GM23338 (cell line): Measurements from ENCODE around the gene SMIM41. TPM values are rescaled to one million over a fixed set of nuclear protein-coding genes. Genes with fewer than 3 reads are reported as not detected.
A peak's percentile ranks its signal among the peaks of the same experiment; 100 is the strongest.

ENCODE experiments used
- ATAC-seq: fragments of 200-7000 bp; cut with Tn5 transposase; 3 replicates; pipeline ENCODE4 v1.9.1; 2020
- DNase-seq: peaks from one replicate; pipeline ENCODE4 v3.0.0-alpha.2; 2015; ENCODE audit warnings: low spot score
- H2AFZ ChIP-seq: fragments of 200-600 bp; sonication (generic); 2 replicates; pipeline ENCODE4 v1.8.0; 2016; ENCODE audit warnings: antibody characterized with exemption, mild to moderate bottlenecking, moderate library complexity
- H3F3A ChIP-seq: fragments of 200-600 bp; sonication (generic); replicated peaks from 2 replicates; pipeline ENCODE4 v1.8.0; 2017; ENCODE audit warnings: antibody characterized with exemption, mixed run types, low read depth
- H3K27ac ChIP-seq: fragments of 200-600 bp; sonication (generic); 2 replicates; pipeline ENCODE4 v1.6.1; 2016; ENCODE audit warnings: low read depth
- H3K27me3 ChIP-seq: fragments of 200-600 bp; sonication (generic); 2 replicates; pipeline ENCODE4 v1.8.0; 2016; ENCODE audit warnings: mild to moderate bottlenecking, mixed run types, moderate library complexity; ENCODE audit not compliant: insufficient read depth
- H3K36me3 ChIP-seq: fragments of 200-600 bp; sonication (generic); 2 replicates; pipeline ENCODE4 v1.8.0; 2016; ENCODE audit warnings: mild to moderate bottlenecking; ENCODE audit not compliant: insufficient read depth
- H3K4me1 ChIP-seq: fragments of 200-600 bp; sonication (generic); 2 replicates; pipeline ENCODE4 v1.8.0; 2016; ENCODE audit warnings: mild to moderate bottlenecking, moderate library complexity; ENCODE audit not compliant: insufficient read depth
- H3K4me2 ChIP-seq: fragments of 200-600 bp; sonication (generic); 2 replicates; pipeline ENCODE4 v1.7.1; 2017; ENCODE audit warnings: mixed run types
- H3K4me3 ChIP-seq: fragments of 200-600 bp; sonication (generic); 2 replicates; pipeline ENCODE4 v1.6.1; 2016; ENCODE audit warnings: mixed run types
- H3K79me2 ChIP-seq: fragments of 200-600 bp; sonication (generic); replicated peaks from 2 replicates; pipeline ENCODE4 v1.8.0; 2017; ENCODE audit warnings: mild to moderate bottlenecking; ENCODE audit not compliant: insufficient read depth
- H3K9me2 ChIP-seq: fragments of 200-600 bp; sonication (generic); 2 replicates; pipeline ENCODE4 v1.8.0; 2017; ENCODE audit not compliant: insufficient read depth
- H4K20me1 ChIP-seq: fragments of 200-600 bp; sonication (generic); replicated peaks from 2 replicates; pipeline ENCODE4 v1.8.0; 2017; ENCODE audit warnings: mild to moderate bottlenecking; ENCODE audit not compliant: insufficient read depth
- H3K27ac Mint-ChIP-seq: 2 replicates; pipeline ENCODE4 v1.8.0; 2020; ENCODE audit warnings: inconsistent platforms, mild to moderate bottlenecking, moderate library complexity, mixed read lengths
- H3K27me3 Mint-ChIP-seq: 3 replicates; pipeline ENCODE4 v1.8.0; 2022; ENCODE audit warnings: low read depth, mild to moderate bottlenecking, moderate library complexity, mixed read lengths, inconsistent platforms; ENCODE audit not compliant: insufficient read depth, poor library complexity
- H3K36me3 Mint-ChIP-seq: 3 replicates; pipeline ENCODE4 v1.8.0; 2021; ENCODE audit warnings: low read depth, mild to moderate bottlenecking, inconsistent platforms, moderate library complexity, mixed read lengths
- H3K4me1 Mint-ChIP-seq: 3 replicates; pipeline ENCODE4 v1.8.0; 2020; ENCODE audit warnings: mild to moderate bottlenecking, inconsistent platforms, mixed read lengths
- H3K4me3 Mint-ChIP-seq: 3 replicates; pipeline ENCODE4 v1.8.0; 2021; ENCODE audit warnings: moderate library complexity, mild to moderate bottlenecking, inconsistent platforms, mixed read lengths
- H3K9me3 Mint-ChIP-seq: 3 replicates; pipeline ENCODE4 v1.8.0; 2020; ENCODE audit warnings: moderate library complexity, mild to moderate bottlenecking, inconsistent platforms, mixed read lengths
- CREB1 ChIP-seq: fragments of 250-450 bp; sonication (Bioruptor Pico); IDR thresholded peaks from 2 replicates; pipeline ENCODE4 v1.5.0; 2020; ENCODE audit warnings: low read depth, mild to moderate bottlenecking, moderate library complexity
- EZH2phosphoT487 ChIP-seq: fragments of 200-600 bp; sonication (generic); IDR thresholded peaks from one replicate; pipeline ENCODE4 v1.8.1; 2018; ENCODE audit warnings: antibody characterized with exemption; ENCODE audit not compliant: unreplicated experiment
- JUNB ChIP-seq: IDR thresholded peaks from one replicate; pipeline ENCODE4 v1.6.1; 2016; ENCODE audit warnings: antibody characterized with exemption; ENCODE audit not compliant: unreplicated experiment
- NANOG ChIP-seq: IDR thresholded peaks from 2 replicates; pipeline ENCODE4 v1.6.1; 2016; ENCODE audit warnings: antibody characterized with exemption, borderline replicate concordance
- STAT1 ChIP-seq: IDR thresholded peaks from one replicate; pipeline ENCODE4 v1.6.1; 2016; ENCODE audit warnings: antibody characterized with exemption; ENCODE audit not compliant: unreplicated experiment
- ZNF114 ChIP-seq: fragments of 250-450 bp; sonication (Bioruptor Pico); IDR thresholded peaks from 2 replicates; pipeline ENCODE4 v1.5.0; 2020; ENCODE audit warnings: mild to moderate bottlenecking, moderate library complexity
- polyA plus RNA-seq: library from polyadenylated mRNA; unstranded; fragments of >200 nt; fragmentation: Nextera tagmentation; extraction: Ambion mirVana; gene quantifications from 2 replicates; pipeline ENCODE4 v1.2.1, GENCODE V29; 2016
- total RNA-seq: library from RNA; depleted of rRNA; stranded (reverse); fragments of >200 nt; shearing (Covaris generic); gene quantifications from 2 replicates; pipeline ENCODE4 v1.2.3, GENCODE V29; 2014
- TF ChIP-seq, protein P1 (sequence below): IDR thresholded peaks from one replicate; pipeline ENCODE4 v1.6.1; 2018; ENCODE audit warnings: antibody characterized with exemption; ENCODE audit not compliant: unreplicated experiment
- TF ChIP-seq, protein P2 (sequence below): IDR thresholded peaks from 2 replicates; pipeline ENCODE4 v1.6.1; 2016; ENCODE audit warnings: antibody characterized with exemption
- TF ChIP-seq, protein P3 (sequence below), 2 experiments: fragments of 200-600 bp in 1 of 2; sonication (generic) in 1 of 2; conservative IDR thresholded peaks; 2 replicates each; pipeline versions ENCODE4 v1.5.1 to v1.6.1; 2016 to 2017; ENCODE audit warnings: antibody characterized with exemption in 2 of 2, low read depth in 2 of 2, mild to moderate bottlenecking in 2 of 2, moderate library complexity in 1 of 2

The SMIM41 gene
- total and polyA plus RNA-seq, 2 experiments from 2014 or later, result 0.66 TPM

DNA sequence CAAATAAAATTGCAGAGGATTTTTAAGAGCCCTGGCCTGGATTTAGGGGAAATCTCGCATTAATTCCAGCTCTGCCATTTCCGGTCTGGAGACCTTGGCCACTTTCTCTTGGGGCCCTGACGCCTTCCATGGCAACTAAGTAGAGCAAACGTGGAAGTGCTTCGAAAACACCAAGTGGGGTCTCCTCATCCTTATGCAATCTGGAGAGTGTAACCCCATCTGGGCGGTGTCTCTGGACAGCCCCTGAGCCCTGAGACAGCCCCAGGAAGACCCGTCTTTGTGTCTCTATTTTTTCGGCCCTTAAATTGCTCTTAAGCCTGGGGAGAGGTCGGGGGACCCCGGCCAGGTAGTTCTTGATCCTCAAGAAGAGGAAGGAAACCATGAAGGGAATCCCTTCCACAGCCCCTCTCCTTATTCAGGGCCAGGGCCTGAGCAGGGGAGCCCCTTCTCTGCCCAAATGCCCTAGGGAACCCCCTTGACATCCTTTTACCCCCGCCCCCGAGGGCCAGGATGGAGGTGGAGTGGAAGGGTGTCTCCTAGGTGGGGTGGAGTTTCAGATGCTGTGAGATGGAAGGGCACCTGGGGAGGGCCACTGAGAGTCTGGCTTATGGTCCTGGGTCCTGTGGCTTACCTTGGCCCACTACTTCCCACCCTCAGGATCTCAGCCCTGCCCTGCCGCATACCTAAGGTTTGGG is 45.9 kb upstream of the SMIM41 start (continued):
- TF ChIP-seq, protein P1, sequence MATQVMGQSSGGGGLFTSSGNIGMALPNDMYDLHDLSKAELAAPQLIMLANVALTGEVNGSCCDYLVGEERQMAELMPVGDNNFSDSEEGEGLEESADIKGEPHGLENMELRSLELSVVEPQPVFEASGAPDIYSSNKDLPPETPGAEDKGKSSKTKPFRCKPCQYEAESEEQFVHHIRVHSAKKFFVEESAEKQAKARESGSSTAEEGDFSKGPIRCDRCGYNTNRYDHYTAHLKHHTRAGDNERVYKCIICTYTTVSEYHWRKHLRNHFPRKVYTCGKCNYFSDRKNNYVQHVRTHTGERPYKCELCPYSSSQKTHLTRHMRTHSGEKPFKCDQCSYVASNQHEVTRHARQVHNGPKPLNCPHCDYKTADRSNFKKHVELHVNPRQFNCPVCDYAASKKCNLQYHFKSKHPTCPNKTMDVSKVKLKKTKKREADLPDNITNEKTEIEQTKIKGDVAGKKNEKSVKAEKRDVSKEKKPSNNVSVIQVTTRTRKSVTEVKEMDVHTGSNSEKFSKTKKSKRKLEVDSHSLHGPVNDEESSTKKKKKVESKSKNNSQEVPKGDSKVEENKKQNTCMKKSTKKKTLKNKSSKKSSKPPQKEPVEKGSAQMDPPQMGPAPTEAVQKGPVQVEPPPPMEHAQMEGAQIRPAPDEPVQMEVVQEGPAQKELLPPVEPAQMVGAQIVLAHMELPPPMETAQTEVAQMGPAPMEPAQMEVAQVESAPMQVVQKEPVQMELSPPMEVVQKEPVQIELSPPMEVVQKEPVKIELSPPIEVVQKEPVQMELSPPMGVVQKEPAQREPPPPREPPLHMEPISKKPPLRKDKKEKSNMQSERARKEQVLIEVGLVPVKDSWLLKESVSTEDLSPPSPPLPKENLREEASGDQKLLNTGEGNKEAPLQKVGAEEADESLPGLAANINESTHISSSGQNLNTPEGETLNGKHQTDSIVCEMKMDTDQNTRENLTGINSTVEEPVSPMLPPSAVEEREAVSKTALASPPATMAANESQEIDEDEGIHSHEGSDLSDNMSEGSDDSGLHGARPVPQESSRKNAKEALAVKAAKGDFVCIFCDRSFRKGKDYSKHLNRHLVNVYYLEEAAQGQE, result no peak
- no peak for TF ChIP-seq EZH2phosphoT487

DNA sequence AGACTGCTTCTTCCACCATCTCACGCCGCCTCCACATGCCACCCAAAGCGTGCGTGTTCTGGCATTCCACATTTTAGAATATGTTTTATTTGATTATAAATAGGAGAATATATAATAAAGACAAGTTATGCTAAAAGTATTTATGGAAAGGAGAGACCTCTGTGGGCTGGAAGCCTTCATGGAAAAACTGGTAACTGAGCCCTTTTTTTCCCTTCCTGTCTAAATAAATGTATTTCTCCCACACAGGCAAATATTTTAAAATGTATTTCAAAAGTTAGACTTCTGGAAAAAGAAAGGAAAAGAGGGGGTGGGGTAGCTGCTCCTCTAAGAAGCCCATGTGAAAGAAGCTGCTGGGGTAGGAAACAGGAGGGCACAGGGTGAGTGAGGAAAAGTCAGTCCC is 44.3 kb upstream of the SMIM41 start:
- Histone ChIP-seq H3K4me2 (no peak overlapping the region), H3K36me3 (no peaks in the 10 kb centered on the region), H3K4me3 (no peak overlapping the region), H3K79me2 (peaks cover 15% of the 10 kb centered on the region), H3K9me2 (no peaks in the 10 kb centered on the region), H3K4me1 (peaks cover 17% of the 10 kb centered on the region), H2AFZ (no peak overlapping the region), H4K20me1 (peaks cover 12% of the 10 kb centered on the region), H3K27ac (no peak overlapping the region), H3F3A (peaks cover 14% of the 10 kb centered on the region), H3K27me3 (peaks cover 54% of the 10 kb centered on the region)
- ATAC-seq (no peak), DNase-seq (no peak)
- Mint-ChIP-seq H3K27me3 (peaks cover 39% of the 10 kb centered on the region), H3K4me3 (no peak overlapping the region; the same call in 2 of the 3 replicates), H3K4me1 (peaks cover 32% of the 10 kb centered on the region), H3K36me3 (no peaks in the 10 kb centered on the region), H3K9me3 (no peaks in the 10 kb centered on the region), H3K27ac (no peak overlapping the region)
- TF ChIP-seq, protein P2, sequence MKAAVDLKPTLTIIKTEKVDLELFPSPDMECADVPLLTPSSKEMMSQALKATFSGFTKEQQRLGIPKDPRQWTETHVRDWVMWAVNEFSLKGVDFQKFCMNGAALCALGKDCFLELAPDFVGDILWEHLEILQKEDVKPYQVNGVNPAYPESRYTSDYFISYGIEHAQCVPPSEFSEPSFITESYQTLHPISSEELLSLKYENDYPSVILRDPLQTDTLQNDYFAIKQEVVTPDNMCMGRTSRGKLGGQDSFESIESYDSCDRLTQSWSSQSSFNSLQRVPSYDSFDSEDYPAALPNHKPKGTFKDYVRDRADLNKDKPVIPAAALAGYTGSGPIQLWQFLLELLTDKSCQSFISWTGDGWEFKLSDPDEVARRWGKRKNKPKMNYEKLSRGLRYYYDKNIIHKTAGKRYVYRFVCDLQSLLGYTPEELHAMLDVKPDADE, result no peak
- no peak for TF ChIP-seq JUNB
- no peak for TF ChIP-seq NANOG
- TF ChIP-seq ZNF114, result no peak
- no peak for TF ChIP-seq EZH2phosphoT487
- no peak for TF ChIP-seq CREB1 (CRISPR knock-in tag)

DNA sequence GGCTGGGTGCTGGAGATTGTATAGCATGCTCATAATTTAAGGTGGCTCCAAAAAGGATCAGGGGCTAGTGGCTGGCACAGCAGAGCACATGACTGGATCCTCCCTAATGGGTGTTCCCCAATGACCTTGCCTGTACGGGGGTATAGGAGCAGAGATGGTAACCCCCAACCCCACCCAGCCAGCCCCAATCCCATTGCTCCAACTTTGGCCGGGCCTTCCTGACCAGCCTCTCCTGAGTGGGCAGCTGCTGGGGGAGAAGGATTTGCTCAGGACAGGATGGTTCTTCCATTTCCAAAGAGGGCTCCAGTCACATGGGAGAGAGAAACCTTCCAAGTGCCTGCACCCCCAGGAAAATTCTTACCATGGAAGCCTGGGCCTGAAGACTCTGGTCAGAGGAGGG is 43.6 kb upstream of the SMIM41 start:
- Mint-ChIP-seq H3K27me3 (peaks cover 37% of the 10 kb centered on the region), H3K27ac (no peak overlapping the region), H3K4me1 (peaks cover 32% of the 10 kb centered on the region), H3K36me3 (no peaks in the 10 kb centered on the region), H3K9me3 (no peaks in the 10 kb centered on the region), H3K4me3 (peak overlapping the region; percentile 66; the same call in 2 of the 3 replicates)
- Histone ChIP-seq H3K79me2 (peaks cover 15% of the 10 kb centered on the region), H3K9me2 (no peaks in the 10 kb centered on the region), H4K20me1 (peaks cover 12% of the 10 kb centered on the region), H2AFZ (no peak overlapping the region), H3K27ac (no peak overlapping the region), H3K4me2 (peak overlapping the region; percentile 88), H3K27me3 (peaks cover 54% of the 10 kb centered on the region), H3K4me1 (peaks cover 17% of the 10 kb centered on the region), H3F3A (peaks cover 14% of the 10 kb centered on the region), H3K4me3 (no peak overlapping the region), H3K36me3 (no peaks in the 10 kb centered on the region)
- DNase-seq (no peak), ATAC-seq (no peak)
- TF ChIP-seq, protein P1, result no peak
- TF ChIP-seq, protein P2, result no peak
- TF ChIP-seq NANOG, result no peak
- no peak for TF ChIP-seq STAT1
- TF ChIP-seq JUNB, result no peak
- TF ChIP-seq, protein P3, sequence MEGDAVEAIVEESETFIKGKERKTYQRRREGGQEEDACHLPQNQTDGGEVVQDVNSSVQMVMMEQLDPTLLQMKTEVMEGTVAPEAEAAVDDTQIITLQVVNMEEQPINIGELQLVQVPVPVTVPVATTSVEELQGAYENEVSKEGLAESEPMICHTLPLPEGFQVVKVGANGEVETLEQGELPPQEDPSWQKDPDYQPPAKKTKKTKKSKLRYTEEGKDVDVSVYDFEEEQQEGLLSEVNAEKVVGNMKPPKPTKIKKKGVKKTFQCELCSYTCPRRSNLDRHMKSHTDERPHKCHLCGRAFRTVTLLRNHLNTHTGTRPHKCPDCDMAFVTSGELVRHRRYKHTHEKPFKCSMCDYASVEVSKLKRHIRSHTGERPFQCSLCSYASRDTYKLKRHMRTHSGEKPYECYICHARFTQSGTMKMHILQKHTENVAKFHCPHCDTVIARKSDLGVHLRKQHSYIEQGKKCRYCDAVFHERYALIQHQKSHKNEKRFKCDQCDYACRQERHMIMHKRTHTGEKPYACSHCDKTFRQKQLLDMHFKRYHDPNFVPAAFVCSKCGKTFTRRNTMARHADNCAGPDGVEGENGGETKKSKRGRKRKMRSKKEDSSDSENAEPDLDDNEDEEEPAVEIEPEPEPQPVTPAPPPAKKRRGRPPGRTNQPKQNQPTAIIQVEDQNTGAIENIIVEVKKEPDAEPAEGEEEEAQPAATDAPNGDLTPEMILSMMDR (conservative IDR thresholded peaks at IDR 0.05; ENCODE audit: low read depth in 2 of 2), result no peak
